Panc1 (cell line): ENCODE results near the gene PDGFA. TPM values are rescaled to one million over a fixed set of nuclear protein-coding genes. Genes with fewer than 3 reads are reported as not detected.
A peak's percentile ranks its signal among the peaks of the same experiment; 100 is the strongest.

Source experiments
- ATAC-seq: fragments of 200-7000 bp; cut with Tn5 transposase; 2 replicates; pipeline ENCODE4 v1.9.1; 2020; ENCODE audit warnings: mild to moderate bottlenecking, moderate library complexity
- BruUV-seq: library from RNA; stranded (reverse); fragments of 400-500 nt; replicated peaks from 2 replicates; lab custom pipeline; 2021; lab: Mats Ljungman, UMichigan
- CTCF ChIA-PET: fragments of 300-600 bp; sonication (Branson Sonifier 250); formaldehyde crosslinking; loops from one replicate; lab custom pipeline; 2022; ENCODE audit warnings: antibody characterized with exemption; lab: Charles Lee
- POLR2A ChIA-PET: fragments of 300-600 bp; sonication (Branson Sonifier 250); formaldehyde crosslinking; loops from one replicate; lab custom pipeline; 2022; ENCODE audit warnings: antibody characterized with exemption; lab: Charles Lee
- DNase-seq: peaks from one replicate; pipeline ENCODE4 v3.0.0-alpha.2; 2010; ENCODE audit warnings: low read depth, low spot score
- H3K27ac ChIP-seq: 2 replicates; pipeline ENCODE4 v1.5.1; 2011; ENCODE audit warnings: mild to moderate bottlenecking, low read length, inconsistent platforms
- H3K27me3 ChIP-seq: fragments of 200-500 bp; sonication (Bioruptor generic); 2 replicates; pipeline ENCODE4 v1.6.0; 2014; ENCODE audit warnings: low read length, inconsistent platforms; ENCODE audit not compliant: control insufficient read depth, insufficient read depth
- H3K36me3 ChIP-seq: fragments of 200-500 bp; sonication (Bioruptor generic); 2 replicates; pipeline ENCODE4 v1.5.1; 2014; ENCODE audit warnings: inconsistent platforms, mild to moderate bottlenecking, low read length, moderate library complexity; ENCODE audit not compliant: control insufficient read depth, insufficient read depth
- H3K4me1 ChIP-seq: 2 replicates; pipeline ENCODE4 v1.5.1; 2011; ENCODE audit warnings: inconsistent platforms, mild to moderate bottlenecking, low read length, moderate library complexity; ENCODE audit not compliant: control insufficient read depth, insufficient read depth
- H3K4me3 ChIP-seq, 2 experiments: 2 replicates each; pipeline ENCODE4 v1.5.1; 2011 to 2012; ENCODE audit warnings: low read depth in 2 of 2, low read length in 2 of 2, mild to moderate bottlenecking in 2 of 2, inconsistent platforms in 1 of 2, moderate library complexity in 1 of 2
- H3K9me3 ChIP-seq: fragments of 200-500 bp; sonication (Bioruptor generic); 2 replicates; pipeline ENCODE4 v1.5.1; 2014; ENCODE audit warnings: low read depth, mild to moderate bottlenecking, inconsistent platforms, low read length, moderate library complexity; ENCODE audit not compliant: control insufficient read depth, insufficient read depth
- POLR2AphosphoS5 ChIP-seq: IDR thresholded peaks from 2 replicates; pipeline ENCODE4 v1.6.1; 2012; ENCODE audit warnings: mild to moderate bottlenecking, low read depth, low read length, moderate library complexity
- SIN3A ChIP-seq: IDR thresholded peaks from 2 replicates; pipeline ENCODE4 v1.6.1; 2012; ENCODE audit warnings: low read depth, mild to moderate bottlenecking, low read length, moderate library complexity, borderline replicate concordance; ENCODE audit not compliant: insufficient read depth
- TCF7L2 ChIP-seq: IDR thresholded peaks from 2 replicates; pipeline ENCODE4 v1.6.1; 2011; ENCODE audit warnings: mild to moderate bottlenecking, low read depth, low read length, inconsistent platforms
- in situ Hi-C: cut with HindIII; loops from 2 replicates; pipeline ENCODE4 v1.10.0; 2016; ENCODE audit warnings: low sequenced_read_pairs, low pct_unique_long_range_greater_than_20kb
- intact Hi-C: fragments of 100-400 bp; cut with micrococcal nuclease; formaldehyde crosslinking; loops from one replicate; pipeline ENCODE4 v1.10.0; 2022; ENCODE audit not compliant: unreplicated experiment
- total RNA-seq: library from RNA; stranded (reverse); gene quantifications from one replicate; pipeline ENCODE4 v1.2.1, GENCODE V29; 2021; ENCODE audit not compliant: unreplicated experiment
- TF ChIP-seq, protein P1 (sequence below), 2 experiments: IDR thresholded peaks; 2 replicates each; pipeline ENCODE4 v1.6.1; 2011 to 2012; ENCODE audit warnings: low read depth in 2 of 2, control low read depth in 1 of 2, low read length in 1 of 2, mild to moderate bottlenecking in 1 of 2, moderate library complexity in 1 of 2; ENCODE audit not compliant: insufficient read depth in 1 of 2
- TF ChIP-seq, protein P2 (sequence below): fragments of 450-650 bp; IDR thresholded peaks from 2 replicates; pipeline ENCODE4 v1.5.1; 2017; ENCODE audit warnings: mild to moderate bottlenecking

The PDGFA gene
- total RNA-seq, 1 experiment from 2014 or later: 18.5 TPM

DNA sequence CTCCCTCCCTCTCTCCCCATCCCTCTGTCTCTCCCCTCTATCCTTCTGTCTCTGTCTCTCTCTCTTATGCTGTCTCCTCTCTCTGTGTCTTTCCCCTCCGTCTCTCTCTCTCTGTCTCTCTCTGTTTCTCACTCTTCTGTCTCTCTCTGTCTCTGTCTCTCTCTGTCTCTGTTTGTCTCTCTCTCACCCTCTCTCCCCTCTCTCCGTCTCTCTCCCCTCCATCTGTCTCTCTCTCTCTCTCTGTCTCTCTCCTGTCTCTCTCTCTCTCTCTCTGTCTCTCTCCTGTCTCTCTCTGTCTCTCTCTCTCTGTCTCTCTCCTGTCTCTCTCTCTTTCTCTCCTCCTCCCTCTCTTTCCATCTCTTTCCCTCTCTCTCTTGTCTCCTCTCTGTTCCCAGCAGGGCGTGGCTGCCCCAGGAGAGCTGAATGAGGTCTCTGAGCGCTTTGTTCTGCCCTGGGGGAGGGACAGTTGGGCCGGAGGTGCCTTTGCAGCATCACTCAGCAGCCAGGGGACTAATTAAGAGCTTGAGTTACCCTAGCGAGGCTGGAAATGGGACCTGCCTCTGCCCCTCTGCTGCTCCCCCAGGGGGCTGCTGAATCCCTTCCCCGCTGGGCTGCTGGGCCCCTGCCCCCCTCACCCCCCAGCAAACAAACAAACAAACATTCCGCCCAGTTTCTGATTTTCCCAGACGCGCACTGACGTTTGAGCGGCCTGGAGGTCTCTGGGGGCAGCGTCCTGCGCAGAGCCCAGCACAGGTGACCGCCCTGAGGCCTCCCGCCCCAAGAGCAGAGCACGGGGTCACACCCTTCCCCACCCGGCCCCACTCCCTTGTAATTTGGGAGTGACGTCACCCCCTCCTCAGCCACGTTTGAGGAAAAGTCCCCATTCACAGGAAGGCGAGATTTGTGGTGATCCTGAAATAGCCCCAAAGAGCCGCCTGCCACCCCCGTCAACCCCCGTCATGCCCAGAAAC is 68.1 kb downstream of the PDGFA start:
- CTCF ChIA-PET: interaction anchor here (0.7 kb wide), 1 partner anchor 10 kb away, joined by 3 read pairs; no protein-coding TSS in a partner anchor
- intact Hi-C loops: no loop called here
- H3K36me3 ChIP-seq: no peaks in the 10 kb centered on the region
- DNase-seq (no peak), ATAC-seq (0 out of 2 replicates have a peak, but pooled peaks have one; percentile 25)
- no peak overlapping the region for H3K27ac ChIP-seq
- no TSS peak for BruUV-seq
- no peak overlapping the region for H3K4me3 ChIP-seq
- no peaks in the 10 kb centered on the region for H3K27me3 ChIP-seq
- in situ Hi-C loops: no loop called here
- POLR2A ChIA-PET: no interaction called here
- no peaks in the 10 kb centered on the region for H3K9me3 ChIP-seq
- H3K4me1 ChIP-seq: peaks cover 12% of the 10 kb centered on the region
- TF ChIP-seq, protein P1, sequence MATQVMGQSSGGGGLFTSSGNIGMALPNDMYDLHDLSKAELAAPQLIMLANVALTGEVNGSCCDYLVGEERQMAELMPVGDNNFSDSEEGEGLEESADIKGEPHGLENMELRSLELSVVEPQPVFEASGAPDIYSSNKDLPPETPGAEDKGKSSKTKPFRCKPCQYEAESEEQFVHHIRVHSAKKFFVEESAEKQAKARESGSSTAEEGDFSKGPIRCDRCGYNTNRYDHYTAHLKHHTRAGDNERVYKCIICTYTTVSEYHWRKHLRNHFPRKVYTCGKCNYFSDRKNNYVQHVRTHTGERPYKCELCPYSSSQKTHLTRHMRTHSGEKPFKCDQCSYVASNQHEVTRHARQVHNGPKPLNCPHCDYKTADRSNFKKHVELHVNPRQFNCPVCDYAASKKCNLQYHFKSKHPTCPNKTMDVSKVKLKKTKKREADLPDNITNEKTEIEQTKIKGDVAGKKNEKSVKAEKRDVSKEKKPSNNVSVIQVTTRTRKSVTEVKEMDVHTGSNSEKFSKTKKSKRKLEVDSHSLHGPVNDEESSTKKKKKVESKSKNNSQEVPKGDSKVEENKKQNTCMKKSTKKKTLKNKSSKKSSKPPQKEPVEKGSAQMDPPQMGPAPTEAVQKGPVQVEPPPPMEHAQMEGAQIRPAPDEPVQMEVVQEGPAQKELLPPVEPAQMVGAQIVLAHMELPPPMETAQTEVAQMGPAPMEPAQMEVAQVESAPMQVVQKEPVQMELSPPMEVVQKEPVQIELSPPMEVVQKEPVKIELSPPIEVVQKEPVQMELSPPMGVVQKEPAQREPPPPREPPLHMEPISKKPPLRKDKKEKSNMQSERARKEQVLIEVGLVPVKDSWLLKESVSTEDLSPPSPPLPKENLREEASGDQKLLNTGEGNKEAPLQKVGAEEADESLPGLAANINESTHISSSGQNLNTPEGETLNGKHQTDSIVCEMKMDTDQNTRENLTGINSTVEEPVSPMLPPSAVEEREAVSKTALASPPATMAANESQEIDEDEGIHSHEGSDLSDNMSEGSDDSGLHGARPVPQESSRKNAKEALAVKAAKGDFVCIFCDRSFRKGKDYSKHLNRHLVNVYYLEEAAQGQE (IDR thresholded peaks at IDR 0.05; ENCODE audit: insufficient read depth in 1 of 2, low read depth in 2 of 2, low read length in 1 of 2): no peak
- TF ChIP-seq TCF7L2: no peak
- TF ChIP-seq POLR2AphosphoS5: no peak
- TF ChIP-seq SIN3A: no peak
- TF ChIP-seq, protein P2, sequence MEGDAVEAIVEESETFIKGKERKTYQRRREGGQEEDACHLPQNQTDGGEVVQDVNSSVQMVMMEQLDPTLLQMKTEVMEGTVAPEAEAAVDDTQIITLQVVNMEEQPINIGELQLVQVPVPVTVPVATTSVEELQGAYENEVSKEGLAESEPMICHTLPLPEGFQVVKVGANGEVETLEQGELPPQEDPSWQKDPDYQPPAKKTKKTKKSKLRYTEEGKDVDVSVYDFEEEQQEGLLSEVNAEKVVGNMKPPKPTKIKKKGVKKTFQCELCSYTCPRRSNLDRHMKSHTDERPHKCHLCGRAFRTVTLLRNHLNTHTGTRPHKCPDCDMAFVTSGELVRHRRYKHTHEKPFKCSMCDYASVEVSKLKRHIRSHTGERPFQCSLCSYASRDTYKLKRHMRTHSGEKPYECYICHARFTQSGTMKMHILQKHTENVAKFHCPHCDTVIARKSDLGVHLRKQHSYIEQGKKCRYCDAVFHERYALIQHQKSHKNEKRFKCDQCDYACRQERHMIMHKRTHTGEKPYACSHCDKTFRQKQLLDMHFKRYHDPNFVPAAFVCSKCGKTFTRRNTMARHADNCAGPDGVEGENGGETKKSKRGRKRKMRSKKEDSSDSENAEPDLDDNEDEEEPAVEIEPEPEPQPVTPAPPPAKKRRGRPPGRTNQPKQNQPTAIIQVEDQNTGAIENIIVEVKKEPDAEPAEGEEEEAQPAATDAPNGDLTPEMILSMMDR: no peak

DNA sequence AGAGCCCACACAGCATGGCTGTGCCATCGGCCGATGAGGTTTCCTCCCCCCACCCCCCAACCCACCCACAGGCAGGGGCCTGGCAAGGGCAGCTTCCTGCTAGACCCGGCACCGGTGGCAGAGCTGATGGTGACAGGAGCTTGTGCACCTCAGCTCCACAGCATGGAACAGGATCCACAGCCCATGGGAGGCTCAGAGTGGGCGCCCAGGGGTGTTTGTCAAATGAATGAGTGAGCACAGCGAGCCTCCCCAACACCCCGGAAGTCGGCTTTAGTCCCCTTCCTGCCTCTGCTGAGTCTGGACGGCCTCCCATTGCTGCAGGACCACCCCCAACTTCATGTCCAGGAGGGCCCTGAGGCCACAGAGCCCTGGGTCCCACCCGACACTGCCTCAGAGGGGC is 68.9 kb downstream of the PDGFA start:
- no peaks in the 10 kb centered on the region for H3K27me3 ChIP-seq
- peaks cover 12% of the 10 kb centered on the region for H3K4me1 ChIP-seq
- no peaks in the 10 kb centered on the region for H3K36me3 ChIP-seq
- TF ChIP-seq TCF7L2: no peak
- POLR2A ChIA-PET: no interaction called here
- no peak for ATAC-seq
- intact Hi-C loops: no loop called here
- no peaks in the 10 kb centered on the region for H3K9me3 ChIP-seq
- H3K27ac ChIP-seq: no peak overlapping the region
- DNase-seq: no peak
- in situ Hi-C loops: no loop called here
- CTCF ChIA-PET: no interaction called here
- BruUV-seq: no TSS peak
- no peak overlapping the region for H3K4me3 ChIP-seq

DNA sequence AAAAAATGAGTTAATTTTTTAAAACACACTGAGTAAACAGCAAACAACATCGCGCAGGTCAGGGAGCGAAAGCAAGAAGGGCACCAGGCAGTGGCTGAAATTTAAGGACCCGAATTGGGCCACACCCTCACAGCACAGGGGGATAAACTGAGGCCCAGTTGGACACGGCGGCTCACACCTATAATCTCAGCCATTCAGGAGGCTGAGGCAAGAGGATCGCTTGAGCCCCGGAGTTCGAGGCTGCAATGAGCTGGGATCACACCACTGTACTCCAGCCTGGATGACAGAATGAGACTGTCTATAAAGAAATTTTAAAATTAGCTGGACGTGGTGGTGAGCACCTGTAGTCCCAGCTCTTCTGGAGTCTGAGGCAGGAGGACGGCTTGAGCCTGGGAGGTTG is 69.6 kb downstream of the PDGFA start:
- Histone ChIP-seq H3K9me3 (no peaks in the 10 kb centered on the region), H3K4me3 (no peak overlapping the region), H3K27me3 (no peaks in the 10 kb centered on the region), H3K4me1 (peaks cover 6% of the 10 kb centered on the region; the same call in 1 of the 2 replicates), H3K36me3 (no peaks in the 10 kb centered on the region), H3K27ac (no peak overlapping the region)
- no peak for DNase-seq
- no peak; the same call in 1 of the 2 replicates for ATAC-seq
- TF ChIP-seq, protein P2: no peak
- no peak for TF ChIP-seq TCF7L2
- TF ChIP-seq SIN3A: no peak
- TF ChIP-seq, protein P1 (IDR thresholded peaks at IDR 0.05; ENCODE audit: insufficient read depth in 1 of 2, low read depth in 2 of 2, low read length in 1 of 2): no peak
- TF ChIP-seq POLR2AphosphoS5: no peak
- intact Hi-C loops: no loop called here
- CTCF ChIA-PET: no interaction called here
- POLR2A ChIA-PET: no interaction called here
- in situ Hi-C loops: no loop called here
- BruUV-seq: no TSS peak
